CD8-positive, alpha-beta memory T cell (primary cell): ENCODE measurements around the gene TREML1. TPM values are rescaled to one million over a fixed set of nuclear protein-coding genes. Genes with fewer than 3 reads are reported as not detected.

Source experiments
- CTCF ChIA-PET: fragments of 350-600 bp; sonication (Branson Sonifier 250); formaldehyde crosslinking; loops from one replicate; lab custom pipeline; 2021; ENCODE audit warnings: antibody characterized with exemption; lab: Charles Lee
- POLR2A ChIA-PET: fragments of 350-600 bp; sonication (Branson Sonifier 250); formaldehyde crosslinking; loops from one replicate; lab custom pipeline; 2021; ENCODE audit warnings: antibody characterized with exemption; lab: Charles Lee
- DNase-seq, 5 donors: peaks; one replicate each; pipeline versions ENCODE4 v3.0.0 to v3.0.0-alpha.2; 2020 to 2022; ENCODE audit warnings: mixed read lengths in 1 of 5
- H3K27ac ChIP-seq: one replicate; pipeline ENCODE4 v1.7.0; 2013; ENCODE audit warnings: low read depth, mild to moderate bottlenecking, low read length, moderate library complexity
- H3K27me3 ChIP-seq: 2 replicates; pipeline ENCODE4 v1.7.0; 2013; ENCODE audit warnings: low read length, mild to moderate bottlenecking; ENCODE audit not compliant: insufficient read depth, poor library complexity, severe bottlenecking
- H3K36me3 ChIP-seq: 2 replicates; pipeline ENCODE4 v1.7.0; 2013; ENCODE audit warnings: mild to moderate bottlenecking, low read length, moderate library complexity; ENCODE audit not compliant: insufficient read depth
- H3K4me1 ChIP-seq: 2 replicates; pipeline ENCODE4 v1.7.0; 2013; ENCODE audit warnings: mild to moderate bottlenecking, low read length, moderate library complexity; ENCODE audit not compliant: insufficient read depth
- H3K4me3 ChIP-seq: 2 replicates; pipeline ENCODE4 v1.7.0; 2013; ENCODE audit warnings: mild to moderate bottlenecking, low read length
- H3K9me3 ChIP-seq: 2 replicates; pipeline ENCODE4 v1.7.0; 2013; ENCODE audit warnings: mild to moderate bottlenecking, low read length
- H3K27ac Mint-ChIP-seq, 8 donors: one replicate each; pipeline ENCODE4 v1.8.0; 2020 to 2021; ENCODE audit warnings: mixed read lengths in 8 of 8, mild to moderate bottlenecking in 6 of 8, inconsistent platforms in 3 of 8, moderate library complexity in 3 of 8
- H3K27me3 Mint-ChIP-seq, 2 donors: one replicate each; pipeline ENCODE4 v1.8.0; 2020 to 2021; ENCODE audit warnings: mixed read lengths in 2 of 2, mild to moderate bottlenecking in 1 of 2, moderate library complexity in 1 of 2
- H3K36me3 Mint-ChIP-seq, 3 donors: one replicate each; pipeline ENCODE4 v1.8.0; 2020 to 2021; ENCODE audit warnings: mixed read lengths in 3 of 3, inconsistent platforms in 1 of 3, mild to moderate bottlenecking in 1 of 3
- H3K4me1 Mint-ChIP-seq, 3 donors: one replicate each; pipeline ENCODE4 v1.8.0; 2020 to 2021; ENCODE audit warnings: mixed read lengths in 3 of 3, inconsistent platforms in 1 of 3, mild to moderate bottlenecking in 1 of 3
- H3K4me3 Mint-ChIP-seq, 7 donors: one replicate each; pipeline ENCODE4 v1.8.0; 2020 to 2021; ENCODE audit warnings: mixed read lengths in 7 of 7, mild to moderate bottlenecking in 6 of 7, moderate library complexity in 4 of 7, inconsistent platforms in 2 of 7
- H3K9me3 Mint-ChIP-seq, 5 donors: one replicate each; pipeline ENCODE4 v1.8.0; 2020 to 2022; ENCODE audit warnings: mixed read lengths in 5 of 5, mild to moderate bottlenecking in 3 of 5, moderate library complexity in 2 of 5, inconsistent platforms in 1 of 5
- polyA plus RNA-seq: library from polyadenylated mRNA; unstranded; fragments of 300-500 nt; fragmentation: Illumina TruSeq; gene quantifications from one replicate; pipeline ENCODE4 v1.2.3, GENCODE V29; 2021
- total RNA-seq, 2 experiments: library from RNA; stranded (reverse); gene quantifications; one replicate each; pipeline ENCODE4 v1.2.3, GENCODE V29; 2021

TREML1 gene
- total and polyA plus RNA-seq, 3 experiments from 2014 or later: not detected

DNA sequence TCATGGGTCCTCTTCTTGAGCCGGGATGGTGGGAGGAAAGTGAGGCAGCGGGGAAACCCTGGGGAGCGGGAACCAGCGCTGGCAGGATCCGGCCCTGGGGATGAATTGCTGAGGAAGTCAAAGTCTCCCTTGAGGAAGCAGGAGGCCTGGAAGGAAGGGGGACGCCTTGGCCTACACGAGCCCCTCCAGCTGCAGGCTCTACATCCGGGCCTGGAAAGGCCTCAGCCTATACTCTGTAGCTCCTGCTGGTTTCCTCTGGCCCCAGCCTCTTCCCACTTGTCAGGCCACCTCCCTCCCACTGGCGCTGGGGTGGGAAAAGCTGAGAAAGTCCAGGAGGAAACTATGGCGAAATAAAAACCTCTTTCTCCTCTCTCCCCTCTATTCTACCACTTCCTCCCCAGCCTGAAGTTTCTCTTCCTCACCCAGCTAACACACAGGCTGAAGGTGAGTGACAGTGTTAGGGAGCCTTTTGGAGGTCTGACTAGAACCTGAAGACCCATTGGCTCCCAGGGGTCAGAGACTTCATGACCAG, 31.9 kb upstream of the TREML1 start:
- peaks cover 0 to 1% of the 10 kb centered on the region in 2 donors for H3K27me3 Mint-ChIP-seq
- H3K4me1 ChIP-seq: peaks cover 25% of the 10 kb centered on the region
- no peak overlapping the region for H3K27ac Mint-ChIP-seq
- no peak overlapping the region for H3K4me3 Mint-ChIP-seq
- ChIA-PET CTCF (no interaction called here), POLR2A (no interaction called here)
- H3K27me3 ChIP-seq: no peaks in the 10 kb centered on the region
- H3K36me3 ChIP-seq: no peaks in the 10 kb centered on the region
- H3K27ac ChIP-seq: no peak overlapping the region
- H3K36me3 Mint-ChIP-seq: peaks cover 0 to 8% (median 2%) of the 10 kb centered on the region in 3 donors
- H3K9me3 ChIP-seq: peaks cover 12% of the 10 kb centered on the region
- no peak for DNase-seq
- H3K9me3 Mint-ChIP-seq: peaks cover 0 to 9% (median 5%) of the 10 kb centered on the region in 5 donors
- no peak overlapping the region for H3K4me3 ChIP-seq
- H3K4me1 Mint-ChIP-seq: peaks cover 16 to 25% (median 16%) of the 10 kb centered on the region in 3 donors

GRCh38 chr6:41184761-41185160, 30.6 kb upstream of the TREML1 start:
- H3K27me3 ChIP-seq: no peaks in the 10 kb centered on the region
- H3K36me3 ChIP-seq: no peaks in the 10 kb centered on the region
- Mint-ChIP-seq H3K9me3 (peaks cover 0 to 5% (median 1%) of the 10 kb centered on the region in 5 donors), H3K27me3 (peaks cover 0 to 1% of the 10 kb centered on the region in 2 donors), H3K4me3 (no peak overlapping the region), H3K27ac (peak overlapping the region in 2 of 8 donors; percentile 2 to 84), H3K36me3 (peaks cover 0 to 4% (median 0%) of the 10 kb centered on the region in 3 donors), H3K4me1 (peaks cover 16 to 25% (median 16%) of the 10 kb centered on the region in 3 donors)
- CTCF ChIA-PET: no interaction called here
- peaks cover 25% of the 10 kb centered on the region for H3K4me1 ChIP-seq
- DNase-seq: no peak
- no peak overlapping the region for H3K4me3 ChIP-seq
- POLR2A ChIA-PET: no interaction called here
- H3K9me3 ChIP-seq: peaks cover 6% of the 10 kb centered on the region
- no peak overlapping the region for H3K27ac ChIP-seq

GRCh38 chr6:41182069-41183034, 28.2 kb upstream of the TREML1 start:
- Mint-ChIP-seq H3K9me3 (peaks cover 0 to 1% (median 0%) of the 10 kb centered on the region in 5 donors), H3K4me3 (no peak overlapping the region), H3K27ac (peak overlapping the region in 2 of 8 donors; percentile 42 to 44), H3K4me1 (peaks cover 7 to 12% (median 8%) of the 10 kb centered on the region in 3 donors), H3K36me3 (no peaks in the 10 kb centered on the region), H3K27me3 (peaks cover 1 to 7% of the 10 kb centered on the region in 2 donors)
- H3K27me3 ChIP-seq: no peaks in the 10 kb centered on the region
- H3K4me1 ChIP-seq: peaks cover 14% of the 10 kb centered on the region
- CTCF ChIA-PET: interaction anchor here (0.8 to 1.8 kb wide), 8 partner anchors 8 to 25 kb away, joined by 3 to 8 read pairs (median 5); partner anchors contain the start of gene TREML2
- H3K27ac ChIP-seq: no peak overlapping the region
- POLR2A ChIA-PET: no interaction called here
- H3K9me3 ChIP-seq: no peaks in the 10 kb centered on the region
- DNase-seq: peak; percentile 29 to 60 (median 36)
- no peaks in the 10 kb centered on the region for H3K36me3 ChIP-seq
- H3K4me3 ChIP-seq: no peak overlapping the region

DNA sequence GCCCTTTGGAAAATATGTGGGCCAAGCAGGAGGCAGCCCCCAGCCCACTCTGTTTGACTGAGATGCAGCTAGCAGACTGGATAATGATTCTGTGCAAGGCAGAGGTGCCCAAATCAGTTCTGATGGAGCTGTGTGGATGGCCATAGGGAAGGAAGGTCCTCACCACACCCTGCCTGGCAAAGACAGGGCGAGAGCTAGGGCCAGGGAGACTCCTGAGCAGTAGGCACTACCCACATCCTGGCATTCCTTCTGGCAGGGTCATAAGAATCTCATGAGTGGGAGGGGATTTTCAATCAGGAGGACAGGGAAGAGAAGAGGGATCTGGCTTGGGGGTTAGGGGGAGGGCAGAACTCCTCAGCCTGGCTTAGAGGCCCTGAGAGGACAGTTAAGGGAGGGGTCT, 27.4 kb upstream of the TREML1 start:
- Mint-ChIP-seq H3K27me3 (peaks cover 1 to 11% of the 10 kb centered on the region in 2 donors), H3K4me3 (no peak overlapping the region), H3K9me3 (no peaks in the 10 kb centered on the region), H3K36me3 (no peaks in the 10 kb centered on the region), H3K27ac (peak overlapping the region in 1 of 8 donors; percentile 2), H3K4me1 (peaks cover 7 to 11% (median 8%) of the 10 kb centered on the region in 3 donors)
- Histone ChIP-seq H3K4me3 (no peak overlapping the region), H3K9me3 (no peaks in the 10 kb centered on the region), H3K27me3 (no peaks in the 10 kb centered on the region), H3K27ac (no peak overlapping the region), H3K36me3 (no peaks in the 10 kb centered on the region), H3K4me1 (peaks cover 13% of the 10 kb centered on the region)
- ChIA-PET POLR2A (no interaction called here), CTCF (interaction anchor here (1.1 to 1.8 kb wide), 6 partner anchors 8 to 19 kb away, joined by 3 to 8 read pairs (median 6); partner anchors contain the start of gene TREML2)
- DNase-seq: no peak

- peaks cover 7 to 21% of the 10 kb centered on the region in 2 donors for H3K27me3 Mint-ChIP-seq
- H3K9me3 Mint-ChIP-seq: no peaks in the 10 kb centered on the region
- Histone ChIP-seq H3K4me3 (no peak overlapping the region), H3K9me3 (no peaks in the 10 kb centered on the region), H3K27ac (no peak overlapping the region), H3K27me3 (no peaks in the 10 kb centered on the region), H3K36me3 (no peaks in the 10 kb centered on the region), H3K4me1 (peaks cover 10% of the 10 kb centered on the region)
- DNase-seq: no peak
- no peak overlapping the region for H3K27ac Mint-ChIP-seq
- H3K36me3 Mint-ChIP-seq: no peaks in the 10 kb centered on the region
- peaks cover 7 to 8% (median 7%) of the 10 kb centered on the region in 3 donors for H3K4me1 Mint-ChIP-seq
- POLR2A ChIA-PET: no interaction called here
- CTCF ChIA-PET: no interaction called here
- H3K4me3 Mint-ChIP-seq: no peak overlapping the region
These were observed 25.0 kb upstream of the TREML1 start for GRCh38 chr6:41179163-41179562.

DNA sequence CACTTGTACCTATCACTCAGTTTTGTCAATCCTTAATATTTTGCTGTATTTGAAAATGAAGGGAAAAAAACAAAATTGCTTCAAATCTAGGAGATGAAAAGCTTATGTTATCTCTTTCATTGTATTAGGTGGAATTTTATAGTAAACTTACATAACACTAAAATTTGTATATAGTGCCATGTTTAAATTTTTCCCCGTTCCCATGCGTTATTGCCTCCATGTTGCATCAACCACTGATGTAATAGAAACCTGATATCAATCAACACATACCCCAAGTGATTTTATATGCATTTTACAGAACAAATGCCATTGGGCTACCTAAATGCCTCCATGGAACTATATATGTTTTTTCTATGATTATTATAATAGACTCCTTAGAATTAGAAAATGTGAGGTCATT, 23.5 kb upstream of the TREML1 start:
- Mint-ChIP-seq H3K27ac (no peak overlapping the region), H3K36me3 (no peaks in the 10 kb centered on the region), H3K27me3 (peaks cover 10 to 27% of the 10 kb centered on the region in 2 donors), H3K9me3 (no peaks in the 10 kb centered on the region), H3K4me3 (no peak overlapping the region), H3K4me1 (peaks cover 7 to 8% (median 7%) of the 10 kb centered on the region in 3 donors)
- no peaks in the 10 kb centered on the region for H3K36me3 ChIP-seq
- DNase-seq: no peak
- H3K9me3 ChIP-seq: no peaks in the 10 kb centered on the region
- ChIA-PET CTCF (interaction anchor here (1.1 kb wide), 1 partner anchor 14 kb away, joined by 3 read pairs; no protein-coding TSS in a partner anchor), POLR2A (no interaction called here)
- H3K27me3 ChIP-seq: no peaks in the 10 kb centered on the region
- no peak overlapping the region for H3K27ac ChIP-seq
- H3K4me1 ChIP-seq: peaks cover 10% of the 10 kb centered on the region
- H3K4me3 ChIP-seq: no peak overlapping the region

- CTCF ChIA-PET: interaction anchor here (0.6 to 1.1 kb wide), 2 partner anchors 15 to 30 kb away, joined by 3 read pairs; no protein-coding TSS in a partner anchor
These were observed 23.1 kb upstream of the TREML1 start for GRCh38 chr6:41177287-41177686.

More at GRCh38 chr6:41177287-41177686, 23.1 kb upstream of the TREML1 start:
- H3K27me3 ChIP-seq: no peaks in the 10 kb centered on the region
- Mint-ChIP-seq H3K9me3 (no peaks in the 10 kb centered on the region), H3K36me3 (no peaks in the 10 kb centered on the region), H3K27ac (peak overlapping the region in 1 of 8 donors; percentile 25), H3K4me3 (no peak overlapping the region), H3K27me3 (peaks cover 10 to 27% of the 10 kb centered on the region in 2 donors), H3K4me1 (peaks cover 6 to 7% (median 6%) of the 10 kb centered on the region in 3 donors)
- no peaks in the 10 kb centered on the region for H3K9me3 ChIP-seq
- POLR2A ChIA-PET: no interaction called here
- H3K4me1 ChIP-seq: peaks cover 8% of the 10 kb centered on the region
- no peak overlapping the region for H3K4me3 ChIP-seq
- DNase-seq: no peak
- H3K27ac ChIP-seq: no peak overlapping the region
- H3K36me3 ChIP-seq: no peaks in the 10 kb centered on the region
